GM13977 (cell line): ENCODE data around the gene NCBP2.

Source experiments
- DNase-seq: peaks from one replicate; pipeline ENCODE4 v3.0.0; 2012; ENCODE audit warnings: low spot score
- in situ Hi-C: fragments of 300-500 bp; cut with MboI; formaldehyde crosslinking; loops from one replicate; pipeline ENCODE4 v1.12.0; 2022; ENCODE audit warnings: low sequenced_read_pairs, low pct_unique_long_range_greater_than_20kb, mixed read lengths, inconsistent platforms; ENCODE audit not compliant: unreplicated experiment
- TF ChIP-seq, protein P1 (sequence below): IDR thresholded peaks from 2 replicates; pipeline ENCODE4 v1.5.1; 2012; ENCODE audit warnings: mild to moderate bottlenecking, control low read depth; ENCODE audit not compliant: insufficient read depth; ENCODE audit errors: extremely low read depth, missing control alignments

Gene NCBP2

DNA sequence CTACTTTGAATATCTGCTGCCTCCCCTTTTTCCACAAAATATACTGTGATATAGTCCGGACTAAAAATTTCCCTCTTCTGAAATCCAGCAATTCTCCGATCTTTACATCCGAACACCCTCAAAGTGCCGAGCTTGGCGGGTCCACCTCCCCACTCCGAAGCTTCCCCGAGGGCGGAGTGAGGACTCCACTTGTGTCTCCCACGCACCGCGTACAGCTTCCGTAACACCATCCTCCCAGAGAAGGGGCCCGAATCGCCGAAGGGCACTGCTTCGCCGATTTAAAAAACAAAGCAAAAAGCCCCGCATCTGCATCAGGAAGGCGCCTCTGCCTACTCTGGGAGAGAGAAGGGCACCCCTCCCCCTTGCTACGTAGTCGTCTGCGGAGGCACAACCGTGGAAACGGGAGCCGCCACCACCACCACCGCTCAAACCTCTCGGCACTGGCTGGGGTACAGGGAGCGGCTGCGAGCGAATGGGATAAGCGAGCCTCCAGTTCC lies 551 bp downstream of the NCBP2 start:
- in situ Hi-C loops = no loop called here
- peak; percentile 67 for DNase-seq
- TF ChIP-seq, protein P1, sequence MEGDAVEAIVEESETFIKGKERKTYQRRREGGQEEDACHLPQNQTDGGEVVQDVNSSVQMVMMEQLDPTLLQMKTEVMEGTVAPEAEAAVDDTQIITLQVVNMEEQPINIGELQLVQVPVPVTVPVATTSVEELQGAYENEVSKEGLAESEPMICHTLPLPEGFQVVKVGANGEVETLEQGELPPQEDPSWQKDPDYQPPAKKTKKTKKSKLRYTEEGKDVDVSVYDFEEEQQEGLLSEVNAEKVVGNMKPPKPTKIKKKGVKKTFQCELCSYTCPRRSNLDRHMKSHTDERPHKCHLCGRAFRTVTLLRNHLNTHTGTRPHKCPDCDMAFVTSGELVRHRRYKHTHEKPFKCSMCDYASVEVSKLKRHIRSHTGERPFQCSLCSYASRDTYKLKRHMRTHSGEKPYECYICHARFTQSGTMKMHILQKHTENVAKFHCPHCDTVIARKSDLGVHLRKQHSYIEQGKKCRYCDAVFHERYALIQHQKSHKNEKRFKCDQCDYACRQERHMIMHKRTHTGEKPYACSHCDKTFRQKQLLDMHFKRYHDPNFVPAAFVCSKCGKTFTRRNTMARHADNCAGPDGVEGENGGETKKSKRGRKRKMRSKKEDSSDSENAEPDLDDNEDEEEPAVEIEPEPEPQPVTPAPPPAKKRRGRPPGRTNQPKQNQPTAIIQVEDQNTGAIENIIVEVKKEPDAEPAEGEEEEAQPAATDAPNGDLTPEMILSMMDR = no peak

DNA sequence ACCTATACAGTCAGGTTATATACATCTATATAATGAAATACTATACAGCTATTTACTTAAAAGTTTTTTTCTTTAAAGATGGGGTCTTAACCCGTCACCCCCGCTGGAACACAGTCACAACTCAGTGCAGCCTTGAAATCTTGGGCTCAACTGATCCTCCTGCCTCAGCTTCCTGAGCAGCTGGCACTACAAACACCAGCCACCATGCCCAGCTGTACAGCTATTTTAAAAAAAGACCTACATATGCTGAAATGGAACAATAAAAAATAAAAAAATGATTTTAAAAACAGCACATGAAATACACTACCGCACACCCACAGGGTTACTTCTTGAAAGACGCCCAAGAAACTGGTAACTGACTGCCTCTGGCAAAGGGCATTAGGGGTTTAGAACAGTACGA lies 3.8 kb downstream of the NCBP2 start:
- in situ Hi-C loops = no loop called here
- TF ChIP-seq, protein P1 = no peak
- DNase-seq = no peak

DNA sequence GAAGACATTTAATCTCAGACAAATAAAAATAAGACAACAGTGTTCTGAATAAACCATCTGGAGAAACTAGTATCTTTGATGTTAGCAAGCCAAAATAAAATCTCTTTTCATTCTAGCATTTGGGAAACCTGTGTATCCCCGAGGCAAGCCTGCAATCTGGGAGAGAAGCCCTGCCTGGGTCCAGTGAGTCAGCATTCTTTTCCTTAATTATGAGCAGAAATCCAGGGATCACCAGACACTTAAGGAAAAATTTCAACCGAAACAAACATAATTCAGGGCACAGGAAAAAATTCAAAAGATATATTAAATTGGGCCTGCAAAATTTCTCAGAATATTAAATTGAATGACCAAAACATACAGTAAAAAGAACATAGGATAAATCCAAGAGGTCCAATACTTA lies 4.2 kb downstream of the NCBP2 start:
- TF ChIP-seq, protein P1 = no peak
- in situ Hi-C loops = no loop called here
- no peak for DNase-seq

DNA sequence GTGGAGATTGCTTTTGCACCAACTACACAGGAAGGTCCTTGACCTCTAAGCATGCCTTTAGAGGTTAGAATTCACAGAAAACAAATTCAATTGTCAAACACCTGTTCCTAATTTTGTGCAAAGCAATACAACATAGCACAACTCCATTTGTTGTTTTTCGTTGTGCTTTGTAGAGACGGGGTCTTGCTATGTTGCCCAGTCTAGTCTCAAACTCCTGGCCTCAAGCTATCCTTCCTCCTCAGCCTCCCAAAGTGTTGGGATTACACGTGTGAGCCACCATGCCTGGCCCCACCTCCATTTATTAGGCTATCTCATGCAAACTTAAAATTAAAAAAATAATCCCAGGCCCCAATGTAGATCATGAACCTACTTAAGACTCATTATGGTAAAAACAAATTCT lies 6.0 kb downstream of the NCBP2 start:
- in situ Hi-C loops = no loop called here
- TF ChIP-seq, protein P1 = no peak
- no peak for DNase-seq

DNA sequence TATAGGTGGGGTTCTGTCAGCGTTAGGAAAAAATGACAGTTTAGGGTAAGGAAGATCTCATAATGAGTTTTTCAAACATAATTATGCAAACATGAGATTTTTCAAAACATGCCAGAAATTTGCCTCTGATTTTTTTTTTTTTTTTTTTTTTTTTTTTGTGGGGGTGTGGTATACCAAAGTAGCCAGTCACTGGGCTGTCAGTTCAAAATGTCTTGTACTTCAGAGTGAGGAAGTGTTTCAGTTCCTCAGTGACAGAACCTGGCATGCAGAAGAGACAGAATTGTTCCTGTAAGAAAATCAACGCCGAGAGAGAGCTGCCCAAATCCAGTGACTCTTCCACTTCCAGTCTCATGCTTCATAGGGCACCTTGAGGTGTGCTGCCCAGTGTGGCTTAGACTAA lies 9.7 kb downstream of the NCBP2 start:
- in situ Hi-C loops = no loop called here
- TF ChIP-seq, protein P1 = no peak
- peak; percentile 23 for DNase-seq

DNA sequence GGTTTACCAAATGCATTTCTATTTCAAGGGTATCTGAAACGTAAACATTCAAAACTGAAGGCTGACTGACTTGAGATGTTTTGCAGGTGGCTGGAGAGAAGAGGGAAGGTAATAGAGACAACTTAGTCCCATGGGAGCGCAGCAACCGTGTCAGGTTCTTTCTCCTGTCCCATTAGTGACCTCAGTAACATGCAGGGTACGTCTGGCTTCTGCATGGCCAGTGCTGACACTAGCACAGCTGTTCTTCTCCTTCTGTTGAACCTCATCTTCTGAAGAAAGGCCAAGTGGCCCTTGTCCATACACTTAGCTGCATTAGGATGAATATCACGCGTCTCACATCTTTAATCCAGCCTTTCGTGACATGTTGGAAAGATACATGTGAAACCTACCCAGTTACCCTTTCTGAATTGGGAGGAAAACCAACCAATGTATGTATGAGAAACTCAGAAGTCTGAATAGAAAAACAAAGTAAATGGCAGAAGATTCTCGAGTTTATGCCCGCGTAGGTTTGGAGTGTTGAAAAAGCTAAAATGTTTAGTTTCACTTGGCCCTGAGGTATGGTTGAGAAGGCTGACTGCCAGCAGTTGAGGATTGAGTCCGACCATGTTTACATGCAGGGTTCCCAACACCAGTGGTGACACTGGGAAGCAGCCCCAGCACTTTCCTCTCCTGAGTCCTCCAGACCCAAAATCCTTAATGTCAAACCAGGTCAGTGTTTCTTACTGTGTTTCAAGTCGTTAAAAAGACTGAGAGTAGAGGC lies 10.3 kb downstream of the NCBP2 start:
- DNase-seq = no peak
- in situ Hi-C loops = no loop called here
- TF ChIP-seq, protein P1 = no peak
